Fibroblast of skin of abdomen (primary cell): ENCODE results near the gene MRPL1. TPM values are rescaled to one million over a fixed set of nuclear protein-coding genes. Genes with fewer than 3 reads are reported as not detected.

Experiments used
- DNase-seq: peaks from one replicate; pipeline ENCODE4 v3.0.0-alpha.2; 2013
- polyA plus RNA-seq, 2 experiments: library from polyadenylated mRNA; unstranded; fragments of 120-200 nt; gene quantifications; one replicate each; pipeline ENCODE4 v1.2.1, GENCODE V29; 2013; ENCODE audit not compliant: insufficient read length in 2 of 2

The MRPL1 gene
- polyA plus RNA-seq (2013, experiment 1 of 2; ENCODE audit: insufficient read length), result 34.8 TPM
- 33.7 TPM for polyA plus RNA-seq (2013, experiment 2 of 2; ENCODE audit: insufficient read length)

DNA sequence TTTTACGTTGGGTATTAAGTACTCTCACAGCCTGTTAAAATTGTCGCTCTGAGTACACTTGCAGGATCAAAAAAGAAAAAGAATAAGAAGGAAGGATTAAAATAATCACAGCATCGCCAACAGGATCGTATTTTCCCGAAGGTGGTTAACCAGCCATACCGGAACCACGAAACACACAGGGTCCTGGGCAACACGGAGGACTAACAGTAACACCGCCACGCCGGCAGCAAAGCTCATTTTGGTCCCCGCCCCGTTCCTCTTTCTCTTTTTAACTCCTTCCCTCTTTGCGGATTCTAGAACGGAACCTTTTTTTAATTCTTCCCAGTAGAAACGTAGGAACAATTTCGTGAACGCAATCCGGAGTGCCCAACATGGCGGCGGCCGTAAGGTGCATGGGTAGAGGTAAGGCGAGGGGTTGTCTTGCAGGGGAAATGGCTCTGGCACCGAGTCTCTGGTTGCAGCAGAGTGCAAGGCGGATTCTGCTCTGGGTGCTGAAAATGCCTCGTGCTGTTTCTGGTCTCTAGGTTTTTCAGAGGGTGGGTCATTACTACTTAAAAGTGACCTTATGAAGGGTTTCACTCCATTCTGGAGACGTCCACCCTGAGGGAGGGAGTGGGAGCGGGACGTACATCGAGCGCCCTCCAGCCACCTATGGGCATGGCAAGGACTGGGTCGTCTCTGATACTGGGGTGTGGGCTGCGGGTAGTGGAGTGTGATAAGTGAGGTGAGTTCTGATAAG lies at the start of gene MRPL1:
TSS of gene MRPL1 (plus strand) at position 353 of the 739 bp plus-strand sequence. CDS start at position 372, 19 bp downstream.
- DNase-seq, result peak; percentile 96

- DNase-seq, result no peak
Observed at GRCh38 chr4:77815636-77816035, 47.0 kb upstream of the MRPL1 start.

DNA sequence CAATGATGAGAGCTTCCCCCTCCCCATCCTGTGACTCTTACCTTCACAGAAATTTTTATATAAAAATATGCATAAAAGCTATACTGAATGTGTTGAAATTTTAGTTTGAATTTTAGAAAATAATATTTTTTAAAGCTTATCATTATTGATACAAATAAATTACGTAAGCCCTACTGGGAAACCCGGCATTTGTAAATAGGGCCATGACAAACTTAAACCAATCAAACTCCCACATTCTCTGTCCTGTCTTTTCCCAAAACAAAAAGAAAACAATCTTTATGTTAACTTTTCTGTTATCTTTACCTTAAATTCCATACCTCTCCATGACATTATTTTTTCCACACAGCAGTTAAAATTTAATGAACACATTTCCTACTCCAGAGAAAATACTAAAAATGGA lies 46.1 kb upstream of the MRPL1 start:
- DNase-seq, result no peak

- DNase-seq, result no peak
Observed at GRCh38 chr4:77817304-77818072, 45.1 kb upstream of the MRPL1 start.

GRCh38 chr4:77818073-77818601 lies 44.5 kb upstream of the MRPL1 start:
- DNase-seq, result peak; percentile 82

DNA sequence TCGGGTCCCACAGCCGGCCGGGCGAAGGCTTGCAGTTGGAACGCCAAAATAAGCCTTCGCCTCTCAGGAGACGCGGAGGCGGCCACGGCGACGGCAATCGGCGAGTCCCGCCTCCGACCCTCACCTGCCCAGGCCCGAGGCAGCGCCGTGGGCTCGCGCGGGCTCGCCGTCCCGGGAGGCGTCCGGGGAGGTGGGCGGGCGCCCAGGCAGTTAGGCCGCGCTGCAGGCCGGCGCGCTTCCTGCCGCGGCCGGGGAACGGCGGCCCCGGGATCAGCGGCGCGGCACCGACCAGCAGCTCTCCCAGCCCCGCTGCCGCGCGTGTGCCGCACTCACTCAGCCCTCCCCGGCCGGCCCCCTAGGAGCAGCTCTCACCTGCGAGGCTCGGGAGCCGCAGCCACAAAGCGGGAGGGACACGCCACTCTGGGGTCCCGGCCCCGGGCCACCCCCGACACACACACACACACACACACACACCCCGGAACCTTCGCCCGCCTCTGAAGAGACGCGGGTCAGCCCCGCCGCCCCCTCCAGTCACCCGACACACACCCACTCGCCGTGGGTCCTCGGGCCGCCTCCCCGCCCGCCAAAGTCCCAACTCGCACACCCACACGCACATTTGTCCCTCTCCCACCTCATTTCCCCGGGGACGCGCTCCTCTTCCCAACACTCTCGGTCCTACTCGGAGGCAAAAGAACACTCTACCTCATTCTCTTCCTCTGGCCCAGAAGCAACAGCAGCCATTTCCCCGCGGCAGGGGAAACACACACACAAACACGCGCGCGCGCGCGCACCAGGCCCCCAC lies 43.8 kb upstream of the MRPL1 start, which contains the start of gene CNOT6L:
TSS of gene CNOT6L (minus strand) at position 767 of the 802 bp plus-strand sequence. CDS start at position 707, 60 bp downstream.
- DNase-seq, result peak; percentile 72

- peak; percentile 15 for DNase-seq
Observed at GRCh38 chr4:77819404-77819842, 43.2 kb upstream of the MRPL1 start.

- peak; percentile 83 for DNase-seq
Observed at GRCh38 chr4:77819843-77820648, 42.6 kb upstream of the MRPL1 start.

GRCh38 chr4:77820649-77821561 lies 41.7 kb upstream of the MRPL1 start:
- no peak for DNase-seq

- DNase-seq, result no peak
Observed at GRCh38 chr4:77821775-77822174, 40.9 kb upstream of the MRPL1 start.

DNA sequence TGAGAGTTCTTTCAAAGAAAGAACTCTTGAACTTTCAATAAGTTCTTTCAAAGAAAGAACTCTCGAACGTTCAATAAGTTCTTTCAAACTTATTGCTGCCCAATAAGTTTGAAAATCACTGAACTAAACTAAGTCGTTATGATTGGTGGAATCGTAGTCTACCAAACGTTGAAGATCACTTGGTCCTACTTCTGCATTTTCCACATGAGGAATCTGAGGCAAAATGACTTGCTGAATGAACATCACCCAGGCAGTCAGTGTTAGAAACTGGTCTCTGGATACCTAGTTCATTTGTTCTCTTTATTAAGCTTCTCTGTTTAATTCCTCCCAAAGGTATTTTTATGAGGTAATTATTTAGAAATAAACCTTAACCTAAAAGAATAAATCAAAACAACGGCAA lies 36.4 kb upstream of the MRPL1 start:
- DNase-seq, result no peak

- DNase-seq, result no peak
Observed at GRCh38 chr4:77827343-77827742, 35.3 kb upstream of the MRPL1 start.

- DNase-seq, result no peak
Observed at GRCh38 chr4:77833126-77833724, 29.4 kb upstream of the MRPL1 start.

DNA sequence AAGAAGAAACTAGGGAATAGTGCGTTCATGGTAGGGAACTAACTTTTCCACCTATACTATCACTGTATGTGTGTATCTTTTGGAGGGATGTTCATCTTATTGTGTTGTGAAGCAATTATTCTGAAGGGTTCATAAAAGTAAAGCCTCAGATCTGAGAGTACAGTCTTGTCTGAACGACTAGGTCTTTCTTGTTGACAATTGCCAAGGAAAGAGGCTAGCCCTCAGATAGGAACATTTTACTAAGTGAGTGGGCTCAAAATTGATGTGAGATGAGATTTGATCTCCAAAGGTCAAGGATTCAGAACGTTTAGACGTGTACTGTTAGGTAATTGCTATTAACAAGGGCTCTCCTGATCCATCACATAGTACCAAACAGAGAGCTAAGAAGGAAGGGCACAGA lies 28.2 kb upstream of the MRPL1 start:
- DNase-seq, result no peak

GRCh38 chr4:77843628-77844027 lies 19.0 kb upstream of the MRPL1 start:
- DNase-seq, result no peak

GRCh38 chr4:77844363-77844762 lies 18.3 kb upstream of the MRPL1 start:
- no peak for DNase-seq

- no peak for DNase-seq
Observed at GRCh38 chr4:77845400-77845799, 17.2 kb upstream of the MRPL1 start.

- DNase-seq, result no peak
Observed at GRCh38 chr4:77845929-77846328, 16.7 kb upstream of the MRPL1 start.

GRCh38 chr4:77848508-77848907 lies 14.1 kb upstream of the MRPL1 start:
- DNase-seq, result no peak
